ENCODE results near the gene NYNRIN.

NYNRIN gene

DNA sequence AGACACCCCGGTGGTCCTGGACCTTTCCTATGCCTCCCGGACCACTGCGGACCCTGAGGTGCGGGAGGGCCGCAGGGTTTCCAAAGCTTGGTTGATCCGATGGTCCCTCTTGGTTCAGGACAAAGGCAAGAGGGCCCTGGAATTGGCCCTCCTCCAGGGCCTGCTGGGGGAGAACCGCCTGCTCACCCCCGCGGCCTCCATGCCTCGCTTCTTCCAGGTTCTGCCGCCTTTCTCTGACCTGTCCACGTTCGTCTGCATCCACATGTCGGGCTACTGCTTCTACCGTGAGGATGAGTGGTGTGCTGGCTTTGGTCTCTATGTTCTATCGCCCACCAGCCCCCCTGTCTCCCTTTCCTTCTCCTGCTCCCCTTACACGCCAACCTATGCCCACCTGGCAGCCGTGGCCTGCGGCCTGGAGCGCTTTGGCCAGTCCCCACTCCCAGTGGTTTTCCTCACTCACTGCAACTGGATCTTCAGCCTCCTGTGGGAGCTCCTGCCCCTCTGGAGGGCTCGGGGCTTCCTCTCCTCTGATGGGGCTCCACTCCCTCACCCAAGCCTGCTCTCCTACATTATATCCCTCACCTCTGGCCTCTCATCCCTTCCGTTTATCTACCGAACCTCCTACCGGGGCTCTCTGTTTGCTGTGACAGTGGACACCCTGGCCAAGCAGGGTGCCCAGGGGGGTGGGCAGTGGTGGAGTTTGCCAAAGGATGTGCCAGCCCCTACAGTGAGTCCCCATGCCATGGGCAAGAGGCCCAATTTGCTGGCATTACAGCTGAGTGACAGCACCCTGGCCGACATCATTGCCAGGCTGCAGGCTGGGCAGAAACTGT lies 16.8 kb downstream of the NYNRIN start:
- no peak for DNase-seq (ENCODE audit: low read depth)

DNA sequence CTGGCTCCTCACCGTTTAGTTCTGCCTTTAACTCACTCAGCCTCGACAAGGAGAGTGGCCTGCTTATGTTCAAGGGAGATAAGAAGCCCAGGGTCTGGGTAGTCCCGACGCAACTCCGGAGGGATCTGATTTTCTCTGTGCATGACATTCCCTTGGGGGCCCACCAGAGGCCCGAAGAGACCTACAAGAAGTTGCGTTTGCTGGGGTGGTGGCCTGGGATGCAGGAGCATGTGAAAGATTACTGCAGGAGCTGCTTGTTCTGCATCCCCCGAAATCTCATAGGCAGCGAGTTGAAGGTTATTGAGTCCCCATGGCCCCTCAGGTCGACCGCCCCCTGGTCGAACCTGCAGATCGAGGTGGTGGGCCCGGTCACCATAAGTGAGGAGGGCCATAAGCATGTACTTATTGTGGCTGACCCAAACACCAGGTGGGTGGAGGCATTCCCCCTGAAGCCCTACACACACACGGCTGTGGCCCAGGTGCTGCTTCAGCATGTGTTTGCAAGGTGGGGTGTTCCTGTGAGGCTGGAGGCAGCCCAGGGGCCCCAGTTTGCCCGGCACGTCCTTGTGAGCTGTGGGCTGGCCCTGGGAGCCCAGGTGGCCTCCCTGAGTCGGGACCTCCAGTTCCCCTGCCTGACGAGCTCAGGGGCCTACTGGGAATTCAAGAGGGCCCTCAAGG lies 17.6 kb downstream of the NYNRIN start:
- DNase-seq (ENCODE audit: low read depth): no peak

DNA sequence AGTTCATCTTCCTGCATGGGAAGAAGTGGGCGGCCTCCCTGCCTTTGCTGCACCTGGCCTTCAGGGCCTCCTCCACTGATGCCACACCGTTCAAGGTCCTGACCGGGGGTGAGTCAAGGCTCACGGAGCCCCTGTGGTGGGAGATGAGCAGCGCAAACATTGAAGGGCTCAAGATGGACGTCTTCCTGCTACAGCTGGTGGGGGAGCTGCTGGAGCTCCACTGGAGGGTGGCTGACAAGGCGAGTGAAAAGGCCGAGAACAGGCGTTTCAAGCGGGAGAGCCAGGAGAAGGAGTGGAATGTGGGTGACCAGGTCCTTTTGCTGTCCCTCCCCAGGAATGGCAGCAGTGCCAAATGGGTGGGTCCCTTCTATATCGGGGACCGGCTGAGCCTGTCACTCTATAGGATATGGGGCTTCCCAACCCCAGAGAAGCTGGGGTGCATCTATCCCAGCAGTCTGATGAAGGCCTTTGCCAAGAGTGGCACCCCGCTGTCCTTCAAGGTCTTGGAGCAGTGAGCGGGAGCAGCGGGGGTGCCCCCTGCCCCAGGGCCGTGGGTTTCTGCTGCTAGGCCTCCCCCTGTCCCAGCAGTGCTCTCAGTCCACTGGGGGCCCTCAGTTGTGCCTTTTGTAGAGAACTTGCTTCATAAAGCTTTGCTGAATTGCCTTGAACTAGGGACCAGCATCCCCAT lies 18.3 kb downstream of the NYNRIN start:
- DNase-seq (ENCODE audit: low read depth): no peak

DNA sequence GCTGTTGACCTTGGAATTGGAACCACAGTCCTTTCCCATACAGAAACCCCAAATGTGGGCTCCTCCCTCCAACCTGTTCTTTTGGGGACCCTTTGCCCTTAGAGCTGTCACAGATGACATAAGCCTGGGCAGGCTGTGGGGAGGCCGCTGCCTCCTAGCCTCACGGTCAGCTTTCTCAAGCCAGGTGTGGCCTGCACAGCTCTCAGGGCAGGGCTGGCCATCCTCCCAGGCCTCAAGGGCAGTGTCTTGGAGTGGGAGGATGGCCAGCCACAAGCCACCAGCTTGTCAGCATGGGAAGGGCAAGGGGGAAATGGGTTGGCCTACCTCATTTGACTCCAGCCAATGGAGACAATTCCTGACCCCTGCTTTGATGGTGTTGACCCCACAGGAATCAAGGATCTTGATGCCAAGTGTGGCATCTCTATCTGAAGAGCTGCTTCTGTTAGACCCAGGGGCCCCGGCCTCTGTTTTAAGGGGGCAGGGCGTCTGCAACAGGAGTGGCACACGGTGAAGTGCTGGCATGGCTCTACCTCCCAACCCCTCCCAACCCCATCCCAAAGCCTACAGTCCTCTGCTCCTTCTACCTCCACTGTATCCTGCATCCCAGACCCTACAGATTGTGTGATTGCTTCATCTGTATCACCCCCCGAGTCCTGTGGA lies 19.2 kb downstream of the NYNRIN start:
- no peak for DNase-seq (ENCODE audit: low read depth)

DNA sequence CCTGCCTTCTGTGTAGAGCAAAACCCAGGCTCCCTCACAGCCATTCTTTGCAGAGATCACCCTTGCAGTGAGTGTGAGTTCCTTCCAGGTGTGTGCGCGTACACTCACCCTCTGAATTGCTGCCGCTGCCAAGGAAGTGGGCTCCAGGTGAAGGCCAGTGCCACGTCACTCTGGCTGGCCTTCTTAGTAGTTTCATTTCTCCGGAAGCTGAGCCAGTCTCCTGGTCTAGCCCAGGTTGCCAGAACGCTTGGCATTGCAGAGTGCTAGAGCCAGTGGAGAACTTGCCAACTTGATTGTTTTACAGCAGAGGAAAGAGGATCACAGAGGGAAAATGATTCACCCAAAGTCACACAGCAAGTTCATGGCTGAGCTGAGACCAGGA lies 19.7 kb downstream of the NYNRIN start:
- DNase-seq (ENCODE audit: low read depth): no peak

DNA sequence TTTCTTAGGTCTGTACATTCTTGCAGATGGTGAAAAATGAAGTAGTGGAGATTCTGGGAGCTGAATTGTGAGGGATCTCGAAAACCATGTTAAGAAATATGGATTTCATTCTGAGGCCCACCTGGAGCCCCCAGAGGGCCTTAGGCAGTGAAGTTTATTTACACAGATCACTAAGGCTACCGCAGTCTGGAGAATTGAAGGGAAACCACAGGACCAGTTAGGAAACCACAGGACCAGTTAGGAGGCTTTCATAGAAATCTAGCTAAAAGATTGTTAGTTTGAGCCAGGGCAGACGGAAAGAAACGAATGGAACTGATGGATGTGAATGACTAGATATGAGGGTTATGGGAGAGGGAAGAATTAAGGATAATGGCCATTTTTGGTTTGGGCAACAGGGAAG lies 23.5 kb downstream of the NYNRIN start:
- no peak for DNase-seq (ENCODE audit: low read depth)

DNA sequence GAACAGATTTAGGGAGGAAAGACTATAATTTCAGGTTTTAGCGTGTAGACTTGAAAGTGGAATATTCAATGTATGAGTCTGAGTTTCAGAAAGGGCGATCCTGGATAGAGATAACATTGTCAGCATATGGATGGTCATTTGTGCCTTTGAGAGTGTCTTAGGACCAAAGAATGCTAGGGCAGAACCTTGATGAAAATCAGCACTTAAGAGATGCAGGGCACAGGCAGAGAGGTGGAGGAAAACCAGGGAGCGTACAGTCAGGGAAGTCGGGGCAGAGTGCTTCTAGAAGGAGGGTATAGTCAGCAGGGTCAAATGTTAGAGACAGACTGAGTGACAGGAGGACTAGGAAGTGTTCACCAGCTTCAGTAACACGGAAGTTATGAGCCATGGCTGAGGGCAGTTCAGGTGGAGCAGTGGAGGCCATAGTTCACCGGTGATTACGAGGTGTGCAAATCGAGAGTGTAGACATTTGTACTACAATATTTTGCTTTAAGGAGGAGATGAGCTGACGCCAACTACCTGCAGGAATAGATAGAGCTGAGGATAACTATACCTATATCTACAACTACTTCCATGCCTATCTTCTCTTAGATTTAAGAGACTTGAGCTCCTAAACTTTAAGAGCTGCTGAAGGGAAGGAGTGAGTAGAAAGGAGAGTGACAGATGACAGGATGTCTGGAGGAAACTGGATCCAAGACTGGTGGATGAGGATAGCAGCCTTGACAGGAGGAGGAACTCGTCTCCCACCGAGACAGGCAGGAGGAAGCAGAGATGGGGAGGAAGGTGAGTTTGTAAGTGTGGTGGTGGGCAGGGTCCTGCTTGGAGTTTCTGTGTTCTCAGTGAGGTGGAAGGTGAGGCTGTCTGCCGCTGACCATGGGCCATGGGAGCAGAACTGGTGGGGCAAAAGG lies 24.1 kb downstream of the NYNRIN start:
- DNase-seq (ENCODE audit: low read depth): no peak

DNA sequence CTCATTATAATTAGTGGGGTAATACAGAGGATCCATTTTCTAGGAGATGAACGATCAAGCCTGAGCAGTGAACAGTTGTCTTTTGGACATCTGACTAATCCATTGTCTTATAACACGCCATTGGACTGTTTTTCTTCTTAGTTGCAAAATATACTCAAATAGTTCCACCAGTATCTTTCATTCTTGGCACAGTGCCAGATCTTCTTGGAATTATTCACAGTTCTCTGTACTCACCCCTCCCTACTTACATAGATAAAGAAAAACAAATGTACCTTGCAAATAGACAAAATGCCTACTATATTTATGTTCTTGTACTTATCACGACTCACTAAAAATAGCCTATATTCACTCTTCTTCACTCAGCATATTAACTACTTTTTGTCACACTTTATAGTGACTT lies 26.9 kb downstream of the NYNRIN start:
- DNase-seq (ENCODE audit: low read depth): no peak

DNA sequence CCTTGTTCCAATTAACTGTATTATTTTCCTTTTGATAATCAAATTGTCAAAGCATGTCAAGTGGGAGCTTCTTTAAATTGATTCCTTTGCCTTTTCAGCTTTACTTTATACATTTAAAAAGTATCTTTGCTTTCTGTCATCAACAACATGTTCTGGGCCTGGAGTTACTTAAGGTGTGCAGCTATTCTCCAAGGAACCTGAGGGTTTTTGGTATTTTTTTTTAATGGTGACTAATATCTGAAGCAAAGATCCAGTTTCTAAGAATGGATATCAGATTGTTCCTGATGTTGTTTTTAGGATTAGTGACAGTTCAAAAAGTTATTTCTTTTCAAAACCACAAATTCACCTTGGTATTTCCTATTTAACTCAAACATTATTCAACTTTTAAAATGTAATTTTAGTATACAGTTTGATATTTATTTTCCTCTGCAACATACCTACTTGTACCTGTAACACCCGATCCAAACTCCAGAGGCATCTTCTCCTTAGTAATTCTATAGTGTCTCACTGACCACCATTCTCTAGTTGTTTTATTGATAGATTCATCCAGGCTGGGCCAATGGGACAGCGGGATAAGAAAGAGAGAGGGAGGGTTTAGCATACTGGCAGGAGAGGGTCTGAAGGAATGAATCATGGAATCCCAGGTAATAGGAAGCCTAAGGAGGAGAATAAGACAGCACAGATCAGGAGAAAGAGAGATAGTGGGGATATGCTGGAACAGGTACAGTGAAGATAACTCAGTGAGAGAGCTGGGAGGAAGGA lies 27.5 kb downstream of the NYNRIN start:
- no peak for DNase-seq (ENCODE audit: low read depth)

DNA sequence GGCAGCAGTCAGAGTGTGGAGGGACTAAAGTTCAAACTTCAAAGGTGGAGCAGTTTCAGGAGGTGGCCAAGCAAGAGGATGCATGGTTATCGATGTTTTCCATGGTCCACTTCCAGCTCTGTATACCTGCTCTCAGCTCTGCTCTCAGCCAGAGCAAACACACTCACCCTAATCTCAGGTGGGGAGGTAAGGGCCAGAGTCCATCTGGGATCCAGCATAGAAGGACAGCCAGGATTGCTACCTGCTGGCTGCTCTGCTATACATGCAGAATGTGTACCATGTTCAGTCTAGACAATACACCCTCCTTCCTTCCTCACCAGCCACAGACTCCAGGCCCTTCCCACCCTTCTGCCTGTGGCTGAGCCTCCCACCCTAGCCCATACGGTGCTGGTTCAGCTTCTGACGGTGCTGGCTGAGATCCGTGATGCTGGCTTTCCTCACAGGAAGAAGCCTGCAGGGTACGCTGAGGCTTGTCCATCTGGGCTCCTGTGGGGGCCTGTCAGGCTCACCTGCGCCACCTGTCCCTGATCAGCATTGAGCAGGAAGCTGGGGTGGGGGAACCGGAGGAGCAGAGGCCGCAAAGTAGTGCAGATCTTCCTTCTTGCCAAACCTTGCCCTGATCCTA lies 28.2 kb downstream of the NYNRIN start:
- no peak for DNase-seq (ENCODE audit: low read depth)

DNA sequence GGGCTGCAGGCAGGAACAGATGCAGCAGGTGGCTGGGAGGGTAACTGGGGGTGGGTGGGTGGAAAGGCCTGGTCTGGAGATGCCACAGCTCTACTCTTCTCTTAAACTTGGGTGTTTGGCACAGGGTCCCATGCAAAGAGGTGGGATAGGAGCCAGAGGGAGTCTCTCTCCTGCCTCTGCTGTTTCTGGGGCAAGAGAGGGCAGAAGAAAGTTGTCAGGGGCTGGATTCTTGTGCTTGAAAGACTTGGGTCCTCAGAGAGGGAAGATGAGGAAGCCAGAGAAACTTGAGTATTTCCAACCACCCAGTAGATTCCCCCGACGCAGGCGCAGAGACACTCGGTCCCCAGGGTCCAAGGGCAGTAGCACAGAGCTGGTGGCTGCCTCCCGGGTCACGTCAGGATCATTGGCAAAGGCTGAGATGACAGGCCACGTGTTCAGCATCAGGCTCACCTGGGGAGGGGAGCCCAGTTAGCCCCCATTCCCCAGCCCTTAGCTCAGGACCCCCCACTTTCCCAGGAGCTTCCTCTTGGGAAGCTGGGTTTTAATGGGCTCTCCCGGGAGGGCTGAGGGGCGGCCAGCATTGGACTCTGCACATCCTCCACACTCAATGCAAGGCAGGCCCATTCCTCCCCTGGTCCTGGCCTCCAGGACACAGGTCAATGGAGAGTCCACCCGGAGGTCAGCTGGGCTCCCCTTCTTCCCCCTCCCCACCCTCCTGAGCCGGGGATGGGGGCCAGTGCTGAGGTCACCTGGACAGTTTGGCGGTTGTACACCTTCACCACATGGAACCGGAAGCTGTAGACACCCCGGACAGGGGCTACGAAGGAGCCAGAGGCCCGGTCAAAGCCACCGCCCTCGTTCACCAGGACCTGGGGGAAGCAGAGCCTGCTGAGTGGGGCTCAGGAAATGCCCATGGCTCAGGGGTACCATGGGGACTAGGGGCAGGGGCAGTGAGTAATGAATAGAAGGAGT lies 29.0 kb downstream of the NYNRIN start:
- DNase-seq (ENCODE audit: low read depth): no peak

DNA sequence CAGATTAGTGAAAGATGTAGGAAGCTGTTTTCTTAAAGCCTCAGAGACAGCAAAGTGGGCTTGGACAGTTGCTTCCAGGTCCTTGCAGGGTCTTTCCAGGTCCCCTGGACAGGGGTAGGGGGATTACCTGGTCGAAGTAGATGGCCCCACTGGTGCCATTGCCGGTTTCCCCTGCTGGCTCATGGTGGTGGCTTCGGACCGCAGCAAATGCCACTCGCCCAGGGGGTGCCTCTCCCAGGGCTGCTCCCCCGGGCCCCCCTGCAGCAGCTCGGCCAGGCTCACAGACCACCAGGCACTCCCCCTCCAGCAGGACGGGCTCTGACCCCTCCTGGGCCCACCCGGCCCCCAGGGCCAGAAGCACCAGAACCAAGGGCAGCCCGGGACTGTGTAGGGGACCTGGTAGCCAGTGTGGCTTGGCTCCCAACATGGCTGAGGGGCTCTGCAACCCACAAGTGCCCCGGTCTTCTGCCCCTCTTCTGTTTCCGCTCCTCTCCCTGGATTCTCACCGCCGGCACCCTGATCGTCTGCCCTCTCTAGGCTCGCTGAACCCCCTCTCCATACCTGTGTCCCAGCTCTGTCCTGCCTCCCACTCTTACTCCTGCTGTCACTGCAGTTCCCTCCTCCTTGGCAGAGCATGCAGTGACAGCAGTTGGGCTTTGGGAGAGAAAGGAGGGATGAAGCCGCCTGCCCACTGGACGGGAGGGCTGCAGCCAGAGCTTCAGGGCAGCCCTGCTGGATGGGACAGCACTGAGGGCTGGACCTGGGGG lies 30.0 kb downstream of the NYNRIN start:
- DNase-seq (ENCODE audit: low read depth): no peak

DNA sequence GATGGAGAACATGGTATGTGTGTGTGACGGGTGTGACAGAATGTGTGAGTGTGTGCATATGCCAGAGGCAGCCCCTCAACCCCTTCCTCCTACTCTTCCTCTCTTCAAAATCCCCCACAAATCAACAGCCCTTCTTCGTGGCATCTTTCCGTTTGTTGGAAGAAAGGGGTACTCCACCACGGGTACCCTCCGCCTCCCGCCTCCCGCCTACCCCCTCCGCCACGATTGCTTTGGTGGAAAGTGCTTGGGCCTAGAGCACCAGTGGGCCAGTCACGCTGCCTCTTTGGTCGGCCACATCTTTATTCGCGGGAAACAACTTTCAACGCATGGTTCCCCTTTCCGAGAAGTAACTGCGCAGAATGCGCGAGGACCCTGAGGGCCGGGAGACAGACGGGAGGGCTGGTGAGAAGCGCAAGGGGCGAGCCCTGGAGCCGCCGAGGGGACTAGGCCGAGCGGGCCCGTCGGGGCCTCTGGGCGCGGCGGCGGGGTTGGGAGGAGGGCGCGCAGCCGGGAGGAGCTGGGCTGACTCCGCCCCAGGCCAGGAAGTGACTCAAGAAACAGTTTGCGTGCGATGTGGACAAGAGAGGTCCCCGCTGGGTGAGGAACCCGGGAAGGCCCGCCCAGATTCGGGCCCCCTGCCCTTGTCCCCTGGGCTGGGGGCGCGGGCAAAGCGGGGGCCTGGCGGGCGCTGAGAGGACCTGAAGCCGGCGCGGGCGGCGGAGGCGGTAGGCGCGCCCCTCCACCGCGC lies 30.8 kb downstream of the NYNRIN start, which contains the start of the genes CBLN3 and KHNYN:
Gene CBLN3 (minus strand): TSS at position 274 of the 748 bp plus-strand sequence. CDS start 614 bp downstream, outside the sequence.
Gene KHNYN (plus strand): TSS at position 560 of the 748 bp plus-strand sequence. CDS start 777 bp downstream, outside the sequence.
- peak; percentile 75 for DNase-seq (ENCODE audit: low read depth)

DNA sequence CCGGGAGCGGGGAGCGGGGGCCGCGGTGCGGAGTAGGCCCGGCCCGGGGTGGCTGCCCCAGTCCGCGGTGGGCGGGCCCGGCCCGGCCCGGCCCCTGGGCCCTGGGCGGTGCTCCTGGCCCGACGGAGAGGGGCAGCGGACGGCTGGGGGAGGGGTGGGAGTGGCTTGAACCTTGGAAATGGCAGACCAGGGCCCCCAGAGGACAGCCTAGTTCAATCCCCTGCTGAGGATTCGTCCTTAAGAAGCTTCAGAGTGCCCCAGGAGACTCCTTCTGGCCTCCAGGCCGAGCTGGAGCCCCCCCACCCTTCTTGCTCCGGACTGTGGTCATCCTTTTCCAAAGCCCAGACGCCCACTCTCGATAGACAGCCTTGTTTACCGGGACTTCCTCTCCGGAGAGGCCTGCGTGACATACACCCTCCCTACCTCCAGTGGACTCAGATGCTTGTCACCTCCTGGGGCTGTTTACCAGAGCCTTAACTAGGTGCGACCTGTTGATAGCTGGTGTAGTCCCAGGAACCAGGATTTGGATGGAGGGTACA lies 31.4 kb downstream of the NYNRIN start:
- no peak for DNase-seq (ENCODE audit: low read depth)

DNA sequence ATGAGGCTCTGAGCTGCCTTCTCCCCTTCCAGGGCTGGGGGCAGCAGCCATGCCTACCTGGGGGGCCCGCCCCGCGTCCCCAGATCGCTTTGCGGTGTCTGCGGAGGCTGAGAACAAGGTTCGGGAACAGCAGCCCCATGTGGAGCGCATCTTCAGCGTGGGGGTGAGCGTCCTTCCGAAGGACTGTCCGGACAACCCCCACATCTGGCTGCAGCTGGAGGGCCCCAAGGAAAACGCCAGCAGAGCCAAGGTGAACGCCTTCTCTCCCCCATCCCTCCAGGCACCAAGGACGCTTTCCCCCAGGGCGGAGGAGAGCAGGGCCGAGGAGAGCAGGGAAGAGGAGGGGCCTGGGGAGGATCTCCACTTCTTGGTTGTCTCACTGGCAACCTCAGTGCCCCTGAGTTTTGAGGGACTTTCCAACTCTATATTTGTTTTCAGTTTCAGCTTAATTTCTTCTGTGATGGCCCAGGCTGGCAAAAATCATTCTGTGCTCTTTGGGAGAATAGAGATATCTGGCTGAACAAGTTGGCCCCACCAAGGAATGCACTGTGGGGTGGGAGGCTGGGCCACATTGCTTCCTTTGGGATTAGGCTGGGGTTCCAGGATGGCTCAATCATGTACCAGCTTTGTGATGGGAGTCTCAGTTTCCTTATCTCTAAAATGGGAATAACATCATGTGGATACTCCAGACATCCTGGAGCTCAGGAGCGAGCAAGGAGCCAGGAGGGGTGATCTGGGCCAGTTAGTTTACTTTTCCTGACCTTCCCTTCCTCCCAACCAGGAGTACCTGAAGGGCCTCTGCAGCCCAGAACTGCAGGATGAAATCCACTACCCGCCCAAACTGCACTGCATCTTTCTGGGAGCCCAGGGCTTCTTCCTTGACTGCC lies 32.1 kb downstream of the NYNRIN start:
- no peak for DNase-seq (ENCODE audit: low read depth)
